SH-SY5Y (cell line): Measurements from ENCODE around the gene HDAC1.

ENCODE experiments used
- GATA2 ChIP-seq: IDR thresholded peaks from 2 replicates; pipeline ENCODE4 v1.6.1; 2011; ENCODE audit warnings: mild to moderate bottlenecking, low read depth, low read length
- GATA3 ChIP-seq: IDR thresholded peaks from 2 replicates; pipeline ENCODE4 v1.6.1; 2011; ENCODE audit warnings: low read depth, mild to moderate bottlenecking, low read length, moderate library complexity

DNA sequence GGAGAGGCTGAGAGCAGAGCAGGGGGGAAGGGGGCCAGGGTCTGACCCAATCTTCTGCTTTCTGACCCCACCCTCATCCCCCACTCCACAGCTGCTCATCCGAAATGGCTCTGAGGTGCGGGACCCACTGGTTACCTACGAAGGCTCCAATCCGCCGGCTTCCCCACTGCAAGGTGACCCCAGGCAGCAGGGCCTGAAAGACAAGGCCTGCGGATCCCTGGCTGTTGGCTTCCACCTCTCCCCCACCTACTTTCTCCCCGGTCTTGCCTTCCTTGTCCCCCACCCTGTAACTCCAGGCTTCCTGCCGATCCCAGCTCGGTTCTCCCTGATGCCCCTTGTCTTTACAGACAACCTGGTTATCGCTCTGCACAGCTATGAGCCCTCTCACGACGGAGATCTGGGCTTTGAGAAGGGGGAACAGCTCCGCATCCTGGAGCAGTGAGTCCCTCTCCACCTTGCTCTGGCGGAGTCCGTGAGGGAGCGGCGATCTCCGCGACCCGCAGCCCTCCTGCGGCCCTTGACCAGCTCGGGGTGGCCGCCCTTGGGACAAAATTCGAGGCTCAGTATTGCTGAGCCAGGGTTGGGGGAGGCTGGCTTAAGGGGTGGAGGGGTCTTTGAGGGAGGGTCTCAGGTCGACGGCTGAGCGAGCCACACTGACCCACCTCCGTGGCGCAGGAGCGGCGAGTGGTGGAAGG is 17.1 kb upstream of the HDAC1 start:
- no peak for TF ChIP-seq GATA3
- no peak for TF ChIP-seq GATA2
